IMR-90 (cell line): Measurements from ENCODE around the gene HEY2. TPM values are rescaled to one million over a fixed set of nuclear protein-coding genes. Genes with fewer than 3 reads are reported as not detected.

Source experiments
- ATAC-seq: fragments of 200-7000 bp; cut with Tn5 transposase; 2 replicates; pipeline ENCODE4 v1.9.1; 2020; ENCODE audit warnings: low read depth, mild to moderate bottlenecking, moderate library complexity
- BruUV-seq: library from RNA; stranded (reverse); fragments of 400-500 nt; replicated peaks from 2 replicates; lab custom pipeline; 2021; lab: Mats Ljungman, UMichigan
- CTCF ChIA-PET: fragments of 300-600 bp; formaldehyde crosslinking; extraction: SDS; loops from one replicate; lab custom pipeline; 2021; ENCODE audit warnings: antibody characterized with exemption; lab: Yijun Ruan, JAX
- POLR2A ChIA-PET: fragments of 300-600 bp; sonication (Branson Sonifier 250); formaldehyde crosslinking; loops from one replicate; lab custom pipeline; 2022; ENCODE audit warnings: antibody characterized with exemption; ENCODE audit not compliant: unreplicated experiment; lab: Charles Lee
- DNase-seq: peaks from one replicate; pipeline ENCODE4 v3.0.0; 2013
- H2AFZ ChIP-seq: replicated peaks from 2 replicates; pipeline ENCODE3; 2013; ENCODE audit warnings: low read length, mild to moderate bottlenecking; ENCODE audit not compliant: poor library complexity
- H2AK5ac ChIP-seq: 2 replicates; pipeline ENCODE4 v1.6.1; 2013; ENCODE audit warnings: low read depth, low read length, inconsistent platforms
- H2AK9ac ChIP-seq: replicated peaks from 2 replicates; pipeline ENCODE3; 2013; ENCODE audit warnings: mild to moderate bottlenecking, low read depth, low read length, moderate library complexity; ENCODE audit not compliant: poor library complexity
- H2BK120ac ChIP-seq: 2 replicates; pipeline ENCODE4 v1.6.1; 2013; ENCODE audit warnings: low read depth, low read length, inconsistent platforms
- H2BK15ac ChIP-seq: 3 replicates; pipeline ENCODE4 v1.6.1; 2013; ENCODE audit warnings: low read depth, low read length, inconsistent platforms
- H2BK20ac ChIP-seq: 2 replicates; pipeline ENCODE4 v1.6.1; 2013; ENCODE audit warnings: low read depth, mild to moderate bottlenecking, inconsistent platforms, low read length, moderate library complexity
- H2BK5ac ChIP-seq: 2 replicates; pipeline ENCODE4 v1.6.1; 2013; ENCODE audit warnings: mild to moderate bottlenecking, low read depth, low read length, inconsistent platforms; ENCODE audit not compliant: poor library complexity, severe bottlenecking
- H3K14ac ChIP-seq: replicated peaks from 2 replicates; pipeline ENCODE4 v1.6.1; 2013; ENCODE audit warnings: low read depth, low read length, inconsistent platforms
- H3K18ac ChIP-seq: 2 replicates; pipeline ENCODE4 v1.6.1; 2013; ENCODE audit warnings: low read depth, low read length, control low read depth
- H3K23ac ChIP-seq: 2 replicates; pipeline ENCODE4 v1.6.1; 2013; ENCODE audit warnings: low read depth, low read length, inconsistent platforms
- H3K27ac ChIP-seq: 2 replicates; pipeline ENCODE4 v1.5.1; 2013; ENCODE audit warnings: mild to moderate bottlenecking, control low read depth, low read length; ENCODE audit not compliant: insufficient read depth
- H3K27me3 ChIP-seq: 2 replicates; pipeline ENCODE4 v1.6.1; 2013; ENCODE audit warnings: low read length; ENCODE audit not compliant: control insufficient read depth, insufficient read depth
- H3K36me3 ChIP-seq: 2 replicates; pipeline ENCODE4 v1.6.1; 2013; ENCODE audit warnings: low read length, mixed read lengths; ENCODE audit not compliant: control insufficient read depth, insufficient read depth
- H3K4ac ChIP-seq: 2 replicates; pipeline ENCODE4 v1.6.1; 2013; ENCODE audit warnings: low read depth, low read length, inconsistent platforms
- H3K4me1 ChIP-seq: 2 replicates; pipeline ENCODE4 v1.6.1; 2013; ENCODE audit warnings: low read length, mixed read lengths; ENCODE audit not compliant: control insufficient read depth, insufficient read depth
- H3K4me2 ChIP-seq: 2 replicates; pipeline ENCODE4 v1.6.1; 2013; ENCODE audit warnings: low read depth, mild to moderate bottlenecking, control low read depth, low read length, moderate library complexity
- H3K4me3 ChIP-seq: 2 replicates; pipeline ENCODE4 v1.5.1; 2013; ENCODE audit warnings: low read depth, mild to moderate bottlenecking, control low read depth, low read length, moderate library complexity; ENCODE audit not compliant: insufficient read depth
- H3K56ac ChIP-seq: 2 replicates; pipeline ENCODE4 v1.6.1; 2013; ENCODE audit warnings: low read length, inconsistent platforms; ENCODE audit not compliant: insufficient read depth; ENCODE audit errors: extremely low read depth
- H3K79me1 ChIP-seq, 2 experiments: 2 replicates each; pipeline ENCODE4 v1.6.1; 2013; ENCODE audit warnings: low read length in 2 of 2, inconsistent platforms in 1 of 2, low read depth in 1 of 2
- H3K9ac ChIP-seq: 2 replicates; pipeline ENCODE4 v1.6.1; 2013; ENCODE audit warnings: low read depth, low read length, control low read depth
- H3K9me1 ChIP-seq: 2 replicates; pipeline ENCODE4 v1.6.1; 2013; ENCODE audit warnings: low read length, inconsistent platforms; ENCODE audit not compliant: insufficient read depth
- H3K9me3 ChIP-seq: 2 replicates; pipeline ENCODE4 v1.6.1; 2013; ENCODE audit warnings: low read length; ENCODE audit not compliant: control insufficient read depth, insufficient read depth
- H4K20me1 ChIP-seq: 2 replicates; pipeline ENCODE4 v1.6.1; 2013; ENCODE audit warnings: low read length, inconsistent platforms; ENCODE audit not compliant: insufficient read depth
- H4K5ac ChIP-seq: 2 replicates; pipeline ENCODE4 v1.6.1; 2013; ENCODE audit warnings: mild to moderate bottlenecking, low read depth, low read length, control low read depth
- H4K8ac ChIP-seq, 2 experiments: 2 replicates each; pipeline ENCODE4 v1.6.1; 2013; ENCODE audit warnings: low read depth in 2 of 2, low read length in 2 of 2, control low read depth in 1 of 2, inconsistent platforms in 1 of 2
- H4K91ac ChIP-seq: 2 replicates; pipeline ENCODE4 v1.6.1; 2013; ENCODE audit warnings: low read depth, low read length, inconsistent platforms; ENCODE audit not compliant: insufficient read depth
- CEBPB ChIP-seq: IDR thresholded peaks from 2 replicates; pipeline ENCODE4 v1.6.1; 2012; ENCODE audit warnings: low read depth, low read length, improper control_type of control experiment
- FOS ChIP-seq: fragments of 150-350 bp; IDR thresholded peaks from 2 replicates; pipeline ENCODE4 v1.6.1; 2016; ENCODE audit warnings: low read depth, low read length
- MAZ ChIP-seq: IDR thresholded peaks from 2 replicates; pipeline ENCODE4 v1.6.1; 2012; ENCODE audit warnings: low read depth, mild to moderate bottlenecking, low read length, improper control_type of control experiment, moderate library complexity, borderline replicate concordance
- MXI1 ChIP-seq: IDR thresholded peaks from 2 replicates; pipeline ENCODE4 v1.6.1; 2012; ENCODE audit warnings: low read depth, mild to moderate bottlenecking, low read length, moderate library complexity, borderline replicate concordance
- NFE2L2 ChIP-seq: fragments of 150-350 bp; IDR thresholded peaks from 2 replicates; pipeline ENCODE4 v1.6.1; 2016; ENCODE audit warnings: low read depth, mild to moderate bottlenecking, low read length
- POLR2A ChIP-seq: IDR thresholded peaks from 2 replicates; pipeline ENCODE4 v1.6.1; 2012; ENCODE audit warnings: mild to moderate bottlenecking, low read depth, low read length
- RAD21 ChIP-seq: IDR thresholded peaks from 2 replicates; pipeline ENCODE4 v1.6.1; 2012; ENCODE audit warnings: low read length, improper control_type of control experiment
- WGBS, 2 experiments: methylation state at CpG; one replicate each; pipeline versions ENCODE4 v1.1.5 to v1.1.7; 2013; ENCODE audit warnings: missing lambda C conversion rate in 2 of 2; ENCODE audit not compliant: insufficient read length in 1 of 2; ENCODE audit errors: extremely low coverage in 2 of 2; 5-methylcytosine and 5-hydroxymethylcytosine counted together
- dilution Hi-C: fragments of 300-500 bp; cut with HindIII; formaldehyde crosslinking; loops from one replicate; pipeline ENCODE4 v1.14.3; 2018; ENCODE audit warnings: low sequenced_read_pairs; ENCODE audit not compliant: unreplicated experiment
- in situ Hi-C: fragments of 300-500 bp; cut with MboI; formaldehyde crosslinking; loops from 3 replicates; pipeline ENCODE4 v1.14.3; 2019; ENCODE audit warnings: low sequenced_read_pairs, inconsistent platforms, mixed read lengths
- intact Hi-C: fragments of 100-400 bp; cut with micrococcal nuclease; formaldehyde crosslinking; loops from 2 replicates; pipeline ENCODE4 v1.10.0; 2022
- polyA plus RNA-seq, 3 experiments: library from polyadenylated mRNA; depleted of rRNA; stranded (reverse); fragments of >200 nt; gene quantifications; 2 replicates each; pipeline ENCODE4 v1.2.3, GENCODE V29; 2012; ENCODE audit warnings: low replicate concordance in 1 of 3
- total RNA-seq: library from RNA; depleted of rRNA; stranded (reverse); fragments of >200 nt; gene quantifications from 2 replicates; pipeline ENCODE4 v1.2.3, GENCODE V29; 2012
- TF ChIP-seq, protein P1 (sequence below): conservative IDR thresholded peaks from 2 replicates; pipeline ENCODE4 v1.5.1; 2012; ENCODE audit warnings: mild to moderate bottlenecking, low read depth, low read length, improper control_type of control experiment
- TF ChIP-seq, protein P2 (sequence below): fragments of 150-350 bp; IDR thresholded peaks from 2 replicates; pipeline ENCODE4 v1.6.1; 2017; ENCODE audit warnings: mild to moderate bottlenecking, antibody characterized with exemption, low read length, low read depth

Gene HEY2
- total and polyA plus RNA-seq, 2 of the 4 experiments (the other 2 are of a cell fraction), result not detected

DNA sequence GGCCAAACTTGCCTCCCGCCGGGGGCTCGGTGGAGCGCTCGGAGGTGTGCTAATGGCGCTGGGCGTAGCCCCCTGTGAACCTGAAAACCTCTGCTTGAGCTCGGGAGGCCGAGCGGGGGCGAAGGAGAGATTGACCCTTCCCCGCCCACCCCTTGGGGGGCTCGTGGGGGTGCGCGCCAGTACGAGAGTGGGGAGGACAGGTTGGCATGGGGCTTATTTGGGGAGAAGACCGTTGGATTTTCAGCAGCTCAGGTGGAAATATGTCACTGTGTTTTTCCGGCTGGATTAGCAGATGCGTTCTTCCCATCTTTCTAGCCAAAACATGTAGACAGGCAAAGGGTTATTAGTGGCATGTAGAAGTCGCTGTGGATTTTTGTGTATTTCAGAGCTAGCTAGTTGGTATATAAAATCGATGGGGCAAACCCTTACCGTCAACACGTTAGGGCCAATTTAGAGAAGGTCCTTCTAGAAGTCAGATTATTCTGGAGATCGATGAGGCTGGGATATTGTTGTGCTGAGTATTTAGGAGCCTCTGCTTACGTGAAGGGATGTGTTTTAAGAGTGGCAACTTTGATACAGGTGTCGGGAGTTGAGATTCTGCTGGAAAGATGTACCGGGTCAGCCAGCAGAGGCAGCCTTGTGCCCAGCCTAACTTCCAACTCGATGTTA is 41.9 kb downstream of the HEY2 start:
- peak overlapping the region; percentile 62 for H3K14ac ChIP-seq
- no peak overlapping the region for H2AK5ac ChIP-seq
- peak overlapping the region; percentile 26; the same call in 1 of the 2 replicates for H3K27ac ChIP-seq
- H3K9me3 ChIP-seq, result no peaks in the 10 kb centered on the region
- H3K18ac ChIP-seq, result no peak overlapping the region; the same call in 1 of the 2 replicates
- ChIA-PET POLR2A (interaction anchor here (1.0 to 1.3 kb wide), 3 partner anchors 10 to 166 kb away, joined by 3 read pairs; no protein-coding TSS in a partner anchor), CTCF (interaction anchor here (0.5 to 4.9 kb wide), 15 partner anchors 10 to 490 kb away, joined by 3 to 45 read pairs (median 3); partner anchors contain the start of gene HINT3)
- no TSS peak for BruUV-seq
- H3K23ac ChIP-seq, result peak overlapping the region; percentile 79
- no peak overlapping the region for H2BK20ac ChIP-seq
- peak overlapping the region in 1 of 2 experiments; percentile 18; a peak in 2 of 4 replicates for H4K8ac ChIP-seq
- TF ChIP-seq POLR2A (no peak), RAD21 (peak; percentile 49), FOS (no peak), CEBPB (no peak), MAZ (no peak), MXI1 (no peak), NFE2L2 (no peak)
- TF ChIP-seq, protein P1, sequence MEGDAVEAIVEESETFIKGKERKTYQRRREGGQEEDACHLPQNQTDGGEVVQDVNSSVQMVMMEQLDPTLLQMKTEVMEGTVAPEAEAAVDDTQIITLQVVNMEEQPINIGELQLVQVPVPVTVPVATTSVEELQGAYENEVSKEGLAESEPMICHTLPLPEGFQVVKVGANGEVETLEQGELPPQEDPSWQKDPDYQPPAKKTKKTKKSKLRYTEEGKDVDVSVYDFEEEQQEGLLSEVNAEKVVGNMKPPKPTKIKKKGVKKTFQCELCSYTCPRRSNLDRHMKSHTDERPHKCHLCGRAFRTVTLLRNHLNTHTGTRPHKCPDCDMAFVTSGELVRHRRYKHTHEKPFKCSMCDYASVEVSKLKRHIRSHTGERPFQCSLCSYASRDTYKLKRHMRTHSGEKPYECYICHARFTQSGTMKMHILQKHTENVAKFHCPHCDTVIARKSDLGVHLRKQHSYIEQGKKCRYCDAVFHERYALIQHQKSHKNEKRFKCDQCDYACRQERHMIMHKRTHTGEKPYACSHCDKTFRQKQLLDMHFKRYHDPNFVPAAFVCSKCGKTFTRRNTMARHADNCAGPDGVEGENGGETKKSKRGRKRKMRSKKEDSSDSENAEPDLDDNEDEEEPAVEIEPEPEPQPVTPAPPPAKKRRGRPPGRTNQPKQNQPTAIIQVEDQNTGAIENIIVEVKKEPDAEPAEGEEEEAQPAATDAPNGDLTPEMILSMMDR, result peak; percentile 56
- TF ChIP-seq, protein P2, sequence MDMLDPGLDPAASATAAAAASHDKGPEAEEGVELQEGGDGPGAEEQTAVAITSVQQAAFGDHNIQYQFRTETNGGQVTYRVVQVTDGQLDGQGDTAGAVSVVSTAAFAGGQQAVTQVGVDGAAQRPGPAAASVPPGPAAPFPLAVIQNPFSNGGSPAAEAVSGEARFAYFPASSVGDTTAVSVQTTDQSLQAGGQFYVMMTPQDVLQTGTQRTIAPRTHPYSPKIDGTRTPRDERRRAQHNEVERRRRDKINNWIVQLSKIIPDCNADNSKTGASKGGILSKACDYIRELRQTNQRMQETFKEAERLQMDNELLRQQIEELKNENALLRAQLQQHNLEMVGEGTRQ, result no peak
- H4K5ac ChIP-seq, result peak overlapping the region; percentile 20; the same call in 1 of the 2 replicates
- in situ Hi-C loops, result no loop called here
- peaks cover 9 to 28% of the 10 kb centered on the region in 2 experiments for H3K79me1 ChIP-seq
- dilution Hi-C loops, result no loop called here
- H2AK9ac ChIP-seq, result peak overlapping the region; percentile 75
- peak overlapping the region; percentile 85 for H2AFZ ChIP-seq
- H3K36me3 ChIP-seq, result no peaks in the 10 kb centered on the region
- H4K91ac ChIP-seq, result no peak overlapping the region
- peak overlapping the region; percentile 34 for H2BK5ac ChIP-seq
- no peak overlapping the region for H2BK15ac ChIP-seq
- peak overlapping the region; percentile 17; the same call in 1 of the 2 replicates for H3K4ac ChIP-seq
- peak overlapping the region; percentile 60 for H3K9ac ChIP-seq
- intact Hi-C loops, result loop anchor here (5.0 kb wide), 1 partner anchor 66 kb away; no protein-coding TSS in a partner anchor
- peaks cover 8% of the 10 kb centered on the region for H3K4me1 ChIP-seq
- peak; percentile 52 for DNase-seq
- whole genome bisulfite sequencing, 2 experiments, result 0% methylated on average over 1 of the region's 28 CpGs; no CpG with 5 or more reads in 1 of the 2 experiments
- no peak overlapping the region for H3K56ac ChIP-seq
- ATAC-seq, result no peak
- no peaks in the 10 kb centered on the region for H4K20me1 ChIP-seq
- no peak overlapping the region for H2BK120ac ChIP-seq
- peak overlapping the region; percentile 83 for H3K4me3 ChIP-seq
- H3K9me1 ChIP-seq, result no peaks in the 10 kb centered on the region
- H3K27me3 ChIP-seq, result no peaks in the 10 kb centered on the region
- H3K4me2 ChIP-seq, result peak overlapping the region; percentile 100
